ENCODE measurements around the gene TAF1C.
A peak's percentile ranks its signal among the peaks of the same experiment; 100 is the strongest.

DNA sequence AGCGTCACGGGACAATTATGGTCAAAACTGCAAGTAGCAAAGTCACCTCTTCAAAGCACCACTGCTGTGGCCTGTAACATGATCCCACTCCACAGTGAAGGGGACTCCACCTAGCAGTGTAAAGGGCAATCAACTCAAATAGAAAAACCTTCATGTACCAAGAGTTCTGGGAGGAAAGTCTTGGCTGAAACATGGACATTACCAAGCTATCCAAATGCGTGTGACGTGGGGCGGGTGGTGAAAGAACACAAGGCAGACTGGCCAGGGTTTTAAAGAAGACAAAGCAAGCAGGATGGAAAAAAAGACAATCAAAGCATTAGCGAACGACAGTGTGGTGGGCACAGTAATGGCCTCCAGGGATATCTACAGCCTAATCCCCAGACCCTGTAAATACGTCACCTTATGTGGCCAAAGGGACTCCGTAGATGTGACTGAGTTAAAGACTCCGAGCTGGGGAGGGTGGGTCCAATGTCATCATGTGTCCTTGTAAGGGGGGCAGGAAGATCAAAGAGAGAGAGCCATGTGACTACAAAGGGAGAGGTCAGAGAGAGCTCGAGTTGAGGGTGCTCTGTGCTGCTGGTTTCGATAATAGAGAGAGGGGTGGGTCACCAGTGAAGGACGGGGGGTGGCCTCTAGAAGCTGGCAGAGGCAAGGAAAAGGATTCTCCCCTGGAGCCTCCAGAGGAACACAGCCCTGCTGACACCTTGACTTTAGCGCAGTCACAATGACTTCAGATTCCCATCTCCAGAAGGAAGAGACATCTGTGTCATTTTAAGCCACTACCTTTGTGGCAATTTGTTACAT, 47.8 kb downstream of the TAF1C start:
- TF ChIP-seq TAL1 (IDR thresholded peaks at IDR 0.05) (peak; percentile 45; the same call in 1 of the 2 replicates), YY1 (IDR thresholded peaks at IDR 0.05; ENCODE audit: borderline replicate concordance in 1 of 3, control insufficient read depth in 1 of 3, extremely low read depth in 1 of 3, insufficient read depth in 3 of 3, insufficient read length in 1 of 3, insufficient replicate concordance in 2 of 3, low read depth in 1 of 3, low read length in 2 of 3) (peak in 1 of 3 experiments; percentile 75), TARDBP (IDR thresholded peaks at IDR 0.05) (no peak), CBX3 (IDR thresholded peaks at IDR 0.05; ENCODE audit: borderline replicate concordance in 1 of 2, low read length in 2 of 2) (no peak; a peak in 1 of 3 replicates), TAF1 (IDR thresholded peaks at IDR 0.05; ENCODE audit: control insufficient read depth, extremely low read depth, insufficient read depth, low read length, severe bottlenecking) (peak; percentile 45), MAFG (tag; conservative IDR thresholded peaks at IDR 0.05) (peak; percentile 78), POLR2A (conservative IDR thresholded peaks at IDR 0.05) (peak; percentile 71), NRF1 (conservative IDR thresholded peaks at IDR 0.05 in 1 of 2, IDR thresholded peaks at IDR 0.05 in 1 of 2) (peak; percentile 27 to 45; a peak in 2 of 4 replicates), ZNF274 (IDR thresholded peaks at IDR 0.05; ENCODE audit: borderline replicate concordance, low read depth, low read length) (no peak)
- TF ChIP-seq, protein P1, sequence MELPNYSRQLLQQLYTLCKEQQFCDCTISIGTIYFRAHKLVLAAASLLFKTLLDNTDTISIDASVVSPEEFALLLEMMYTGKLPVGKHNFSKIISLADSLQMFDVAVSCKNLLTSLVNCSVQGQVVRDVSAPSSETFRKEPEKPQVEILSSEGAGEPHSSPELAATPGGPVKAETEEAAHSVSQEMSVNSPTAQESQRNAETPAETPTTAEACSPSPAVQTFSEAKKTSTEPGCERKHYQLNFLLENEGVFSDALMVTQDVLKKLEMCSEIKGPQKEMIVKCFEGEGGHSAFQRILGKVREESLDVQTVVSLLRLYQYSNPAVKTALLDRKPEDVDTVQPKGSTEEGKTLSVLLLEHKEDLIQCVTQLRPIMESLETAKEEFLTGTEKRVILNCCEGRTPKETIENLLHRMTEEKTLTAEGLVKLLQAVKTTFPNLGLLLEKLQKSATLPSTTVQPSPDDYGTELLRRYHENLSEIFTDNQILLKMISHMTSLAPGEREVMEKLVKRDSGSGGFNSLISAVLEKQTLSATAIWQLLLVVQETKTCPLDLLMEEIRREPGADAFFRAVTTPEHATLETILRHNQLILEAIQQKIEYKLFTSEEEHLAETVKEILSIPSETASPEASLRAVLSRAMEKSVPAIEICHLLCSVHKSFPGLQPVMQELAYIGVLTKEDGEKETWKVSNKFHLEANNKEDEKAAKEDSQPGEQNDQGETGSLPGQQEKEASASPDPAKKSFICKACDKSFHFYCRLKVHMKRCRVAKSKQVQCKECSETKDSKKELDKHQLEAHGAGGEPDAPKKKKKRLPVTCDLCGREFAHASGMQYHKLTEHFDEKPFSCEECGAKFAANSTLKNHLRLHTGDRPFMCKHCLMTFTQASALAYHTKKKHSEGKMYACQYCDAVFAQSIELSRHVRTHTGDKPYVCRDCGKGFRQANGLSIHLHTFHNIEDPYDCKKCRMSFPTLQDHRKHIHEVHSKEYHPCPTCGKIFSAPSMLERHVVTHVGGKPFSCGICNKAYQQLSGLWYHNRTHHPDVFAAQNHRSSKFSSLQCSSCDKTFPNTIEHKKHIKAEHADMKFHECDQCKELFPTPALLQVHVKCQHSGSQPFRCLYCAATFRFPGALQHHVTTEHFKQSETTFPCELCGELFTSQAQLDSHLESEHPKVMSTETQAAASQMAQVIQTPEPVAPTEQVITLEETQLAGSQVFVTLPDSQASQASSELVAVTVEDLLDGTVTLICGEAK (IDR thresholded peaks at IDR 0.05) = peak; percentile 60; the same call in 1 of the 2 replicates
- TF ChIP-seq, protein P1 (CRISPR knock-in tag; IDR thresholded peaks at IDR 0.05) = no peak
